NCI-H128 (cell line): Measurements from ENCODE around the gene EFNA2.
"Not testable (repeated sequence)": the region's sequence is repeated elsewhere in the genome, so short reads cannot be mapped to it uniquely, and the experiment has no call there.

Experiments
- DNase-seq: peaks from one replicate; lab custom pipeline; 2025; ENCODE audit not compliant: unreplicated experiment; lab: John Stamatoyannopoulos, UW

The EFNA2 gene

GRCh38 chr19:1315470-1316166 lies 29.9 kb downstream of the EFNA2 start:
- DNase-seq, result no peak

DNA sequence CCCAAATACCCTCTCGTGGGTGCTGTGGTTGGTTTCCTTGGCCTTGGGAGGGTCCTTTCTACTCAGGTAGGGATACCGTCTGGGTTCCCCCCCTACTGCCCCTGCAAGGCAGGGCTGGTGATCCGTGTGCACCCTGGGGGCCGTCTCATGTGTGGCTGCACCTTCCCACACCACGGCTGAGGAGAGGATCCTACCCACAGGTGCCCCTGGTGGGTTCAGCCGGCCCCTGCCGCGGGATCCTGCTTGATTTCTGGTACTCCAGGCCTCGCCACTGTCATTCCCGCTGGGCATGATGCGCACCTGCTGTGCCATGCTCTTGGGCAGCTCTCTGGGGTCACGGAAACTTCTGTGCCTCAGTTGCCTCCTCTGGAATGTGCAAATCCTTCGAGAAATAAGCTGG lies 30.8 kb downstream of the EFNA2 start:
- no peak for DNase-seq

DNA sequence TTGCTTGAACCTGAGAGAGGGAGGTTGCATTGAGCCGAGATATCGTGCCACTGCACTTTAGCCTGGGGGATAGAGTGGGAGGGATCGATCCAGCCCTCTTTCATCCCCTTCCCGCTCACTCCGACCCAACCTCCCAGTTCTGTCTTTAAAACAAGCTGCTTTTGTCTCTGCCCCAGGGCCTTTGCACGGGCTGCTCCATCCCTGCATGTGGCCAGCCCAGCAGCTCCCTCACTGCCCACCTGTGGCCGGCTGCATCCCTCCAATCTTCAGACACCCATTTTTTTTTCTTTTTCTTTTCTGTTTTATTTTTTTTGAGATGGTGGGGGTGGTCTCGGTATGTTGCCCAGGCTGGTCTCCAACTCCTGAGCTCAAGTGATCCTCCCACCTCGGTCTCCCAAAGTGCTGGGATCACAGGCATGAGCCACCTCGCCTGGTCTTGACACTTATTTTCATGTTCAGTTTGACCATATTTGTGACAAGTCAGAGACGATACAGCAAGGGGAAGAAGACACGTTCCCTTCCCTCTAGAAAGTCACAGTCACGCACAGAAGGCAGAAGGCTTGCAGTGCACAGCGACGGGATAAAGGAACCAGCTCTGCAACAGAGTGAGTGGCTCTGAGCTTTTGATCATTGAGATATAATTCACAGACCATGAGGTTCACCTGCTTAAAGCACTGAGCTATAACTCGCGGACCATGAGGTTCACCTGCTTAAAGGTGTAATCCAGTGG lies 31.8 kb downstream of the EFNA2 start:
- DNase-seq, result no peak

DNA sequence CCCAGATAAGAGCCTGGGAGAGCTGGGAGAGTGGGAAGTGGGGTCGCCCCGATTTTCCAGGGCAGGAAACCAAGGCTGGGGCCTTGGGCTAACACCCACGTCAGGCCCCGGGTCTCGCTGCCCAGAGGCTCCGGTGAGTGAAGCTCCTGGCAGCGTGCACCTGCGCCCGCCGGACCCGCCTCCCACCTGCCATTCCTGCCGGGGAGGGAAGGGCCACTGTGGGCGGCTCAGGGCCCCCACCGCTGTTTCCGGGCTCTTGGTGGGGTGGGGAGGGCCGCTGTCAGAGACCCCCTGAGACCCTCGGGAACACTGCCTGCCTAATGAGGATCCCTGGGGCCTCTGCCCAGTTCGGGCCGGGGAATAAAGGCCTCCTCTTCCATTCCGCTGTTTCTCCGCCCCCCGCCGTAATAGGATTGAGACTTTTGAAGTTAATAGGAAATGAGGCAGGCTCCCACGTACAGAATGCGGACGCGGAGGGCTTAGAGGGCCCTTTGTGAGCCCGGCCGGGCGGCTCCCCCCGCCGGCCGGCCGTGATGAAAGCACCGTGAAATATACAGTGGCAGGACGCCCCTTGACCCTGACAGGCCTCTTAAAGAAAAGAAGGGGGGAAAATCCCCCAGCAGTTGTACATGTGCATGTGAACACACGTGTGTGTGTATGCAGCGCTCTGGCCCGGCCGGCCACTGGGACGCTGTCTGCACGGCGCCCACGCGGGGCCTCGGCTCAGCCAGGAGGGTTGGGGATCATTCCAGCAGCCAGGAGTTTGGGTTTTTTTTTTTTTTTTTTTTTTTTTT lies 33.2 kb downstream of the EFNA2 start:
- no peak for DNase-seq

DNA sequence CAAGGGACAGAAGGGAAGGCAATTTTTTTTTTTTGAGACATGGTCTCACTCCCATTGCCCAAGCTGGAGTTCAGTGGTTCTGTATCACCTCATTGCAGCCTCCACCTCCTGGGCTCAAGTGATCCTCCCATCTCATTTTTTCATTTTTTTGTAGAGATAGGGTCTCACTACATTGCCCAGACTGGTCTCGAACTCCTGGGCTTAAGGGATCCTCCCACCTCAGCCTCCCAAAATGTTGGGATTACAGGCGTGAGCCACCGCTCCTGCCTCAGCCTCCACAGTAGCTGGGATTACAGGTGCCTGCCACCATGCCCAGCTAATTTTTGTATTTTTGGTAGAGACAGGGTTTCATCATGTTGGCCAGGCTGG lies 34.6 kb downstream of the EFNA2 start:
- not testable (repeated sequence) for DNase-seq

DNA sequence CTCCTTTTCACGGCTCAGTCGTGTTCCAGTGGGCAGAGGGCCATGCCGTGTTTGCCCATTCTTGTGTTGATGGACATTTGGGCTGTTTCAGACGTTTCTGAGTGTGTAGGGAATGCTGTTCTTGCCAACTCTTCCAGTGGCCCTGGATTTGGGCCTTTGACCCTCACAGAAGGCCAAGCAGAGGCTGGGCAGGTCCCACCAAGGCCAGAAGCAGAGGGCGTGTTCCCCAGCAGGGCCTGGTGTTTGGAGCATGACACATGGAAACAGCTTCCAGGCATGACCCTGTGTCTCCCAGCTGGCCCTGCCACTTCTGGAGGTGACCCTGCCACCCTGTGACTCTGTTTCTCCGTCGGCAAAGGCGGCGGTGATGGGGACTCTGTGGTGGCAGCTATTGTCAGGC lies 35.9 kb downstream of the EFNA2 start:
- DNase-seq, result no peak

- no peak for DNase-seq
Measured at GRCh38 chr19:1322198-1322981, 36.7 kb downstream of the EFNA2 start.

- DNase-seq, result no peak
Measured at GRCh38 chr19:1324249-1324805, 38.7 kb downstream of the EFNA2 start.

- no peak for DNase-seq
Measured at GRCh38 chr19:1324806-1325567, 39.3 kb downstream of the EFNA2 start.

GRCh38 chr19:1325568-1326294 lies 40.1 kb downstream of the EFNA2 start:
- DNase-seq, result no peak

GRCh38 chr19:1327125-1327524 lies 41.5 kb downstream of the EFNA2 start:
- DNase-seq, result no peak

GRCh38 chr19:1332208-1332607 lies 46.5 kb downstream of the EFNA2 start:
- not testable (repeated sequence) for DNase-seq

DNA sequence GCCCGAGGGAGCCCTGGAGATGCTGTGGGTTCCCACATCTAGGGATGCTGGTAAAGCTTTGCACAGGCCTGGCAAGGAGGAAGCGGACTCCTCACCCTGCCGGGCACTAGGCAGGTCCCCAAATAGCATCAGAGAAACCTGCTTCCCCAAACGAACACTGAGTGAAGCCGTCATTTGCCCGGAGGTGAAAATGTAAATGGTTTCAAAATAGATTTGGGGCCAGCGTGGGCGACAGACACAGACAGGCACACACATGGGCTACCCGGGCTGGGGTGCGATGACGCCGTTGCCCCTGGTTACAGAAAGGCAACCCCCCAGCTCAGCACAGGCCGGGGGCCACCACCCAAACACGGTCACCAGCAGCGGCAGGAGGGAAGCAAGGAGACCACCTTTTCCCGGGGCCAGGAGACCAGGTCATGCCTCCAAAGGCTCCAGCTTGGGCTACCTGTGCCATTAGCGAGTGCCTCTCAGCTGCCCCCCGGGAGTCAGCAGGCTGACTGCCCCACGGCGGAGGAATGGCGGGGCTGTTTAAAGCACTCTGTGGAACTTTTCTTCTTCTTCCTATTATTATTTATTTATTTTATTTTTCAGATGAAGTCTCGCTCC lies 50.5 kb downstream of the EFNA2 start:
- no peak for DNase-seq

DNA sequence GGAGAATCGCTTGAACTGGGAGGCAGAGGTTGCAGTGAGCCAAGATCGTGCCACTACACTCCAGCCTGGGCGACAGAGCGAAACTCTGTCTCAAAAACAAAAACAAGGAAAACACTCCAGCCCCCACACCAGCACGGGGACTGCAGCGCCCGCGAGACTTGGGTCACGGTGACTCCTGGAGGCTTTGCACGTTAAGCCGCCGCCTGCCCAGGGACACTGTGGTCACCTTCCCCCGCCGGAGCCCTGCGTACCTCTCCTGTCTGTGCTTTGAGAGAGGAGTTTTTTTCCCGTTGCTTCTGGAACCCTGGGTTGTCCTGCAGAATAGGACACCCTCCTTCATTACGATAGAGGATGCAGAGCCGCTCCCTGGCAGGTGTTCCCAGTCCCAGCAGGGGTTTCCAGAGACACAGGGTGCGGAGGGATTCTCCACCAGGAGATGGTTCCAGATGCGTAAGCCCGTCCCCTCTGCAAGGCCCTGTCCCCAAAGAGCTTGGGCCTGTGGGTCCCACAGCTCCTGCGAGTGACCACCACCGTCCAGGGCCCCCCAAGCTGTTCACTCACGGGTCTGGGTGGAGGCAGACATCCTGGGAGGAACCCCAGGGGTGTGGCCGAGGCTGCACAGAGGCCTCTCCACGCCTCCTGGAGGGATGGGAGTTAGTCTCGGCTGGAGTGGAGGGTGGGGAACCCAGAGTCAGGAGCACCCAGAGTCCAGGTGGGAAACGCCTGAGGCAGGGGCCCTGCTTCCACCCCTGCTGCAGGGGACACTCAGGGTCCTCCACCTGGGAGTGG lies 55.2 kb downstream of the EFNA2 start:
- no peak for DNase-seq

DNA sequence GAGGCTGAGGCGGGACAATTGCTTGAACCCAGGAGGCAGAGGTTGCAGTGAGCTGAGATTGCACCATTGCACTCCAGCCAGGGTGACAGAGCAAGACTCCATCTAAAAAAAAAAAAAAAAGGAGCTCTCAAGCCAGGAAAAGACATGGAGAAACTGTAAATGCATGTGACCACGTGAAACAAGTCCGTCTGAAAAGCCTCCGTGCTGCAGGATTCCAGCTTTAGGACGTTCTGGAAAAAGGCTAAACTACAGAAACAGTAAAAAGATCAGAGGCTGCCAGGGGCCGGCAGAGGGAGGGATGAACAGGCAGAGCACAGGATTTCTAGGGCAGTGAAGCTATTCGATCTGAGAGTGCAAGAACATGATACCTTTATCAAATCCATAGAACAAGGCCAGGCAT lies 57.4 kb downstream of the EFNA2 start:
- DNase-seq, result no peak

DNA sequence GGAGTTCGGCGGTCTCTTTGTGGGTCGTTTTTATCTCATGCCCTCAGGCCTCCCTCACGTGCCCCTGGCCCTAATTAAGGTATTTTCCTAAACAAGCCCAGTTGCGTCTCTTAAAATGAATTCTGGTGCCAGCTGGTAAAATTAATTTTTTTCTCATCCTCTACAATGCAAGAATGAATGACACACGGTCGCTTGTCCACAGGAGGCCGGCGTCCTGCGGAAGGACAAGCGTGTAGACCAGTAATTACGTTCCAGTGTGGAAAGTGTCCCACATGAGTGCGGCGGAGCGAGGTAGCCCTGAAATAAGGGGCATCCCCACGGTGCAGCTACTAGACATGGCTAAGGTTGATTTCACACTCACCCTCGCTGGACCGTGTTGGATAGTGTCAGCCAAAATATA lies 63.5 kb downstream of the EFNA2 start:
- no peak for DNase-seq

GRCh38 chr19:1350867-1351266 lies 65.2 kb downstream of the EFNA2 start:
- DNase-seq, result no peak
